GM18499 (cell line): ENCODE measurements around the gene EXOC3L1.

Source experiments
- ATAC-seq: cut with Tn5 transposase; IDR thresholded peaks from one replicate; pipeline ENCODE4 v1.9.1; 2021; ENCODE audit warnings: moderate number of reproducible peaks; ENCODE audit not compliant: insufficient read depth, unreplicated experiment

Gene EXOC3L1

GRCh38 chr16:67184453-67184994 is 5.4 kb downstream of the EXOC3L1 start:
- no peak for ATAC-seq

- peak; percentile 84 for ATAC-seq
Observed at GRCh38 chr16:67183627-67184452, 6.1 kb downstream of the EXOC3L1 start, which contains the start of gene MATCAP1. Gene MATCAP1, minus strand, starts transcription at chr16:67183963. Its CDS starts 3,353 bp downstream, at chr16:67180610.

DNA sequence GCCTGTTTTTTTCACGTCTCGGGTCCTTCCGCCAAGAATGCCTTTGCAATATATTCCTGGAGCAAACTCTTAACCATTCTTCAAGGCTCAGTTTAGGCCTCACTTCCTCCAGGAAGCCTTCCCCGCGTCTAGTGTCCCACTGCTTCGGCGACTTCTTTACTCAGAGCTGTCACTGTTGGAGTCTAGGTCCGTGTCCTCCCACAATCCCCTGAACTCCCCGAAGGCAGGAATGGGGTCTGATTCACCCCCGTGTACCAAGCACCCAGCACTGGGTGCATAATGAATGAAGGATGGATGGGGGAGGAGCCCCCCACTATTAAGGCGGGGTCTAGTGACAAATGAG is 6.7 kb downstream of the EXOC3L1 start:
- ATAC-seq: no peak

DNA sequence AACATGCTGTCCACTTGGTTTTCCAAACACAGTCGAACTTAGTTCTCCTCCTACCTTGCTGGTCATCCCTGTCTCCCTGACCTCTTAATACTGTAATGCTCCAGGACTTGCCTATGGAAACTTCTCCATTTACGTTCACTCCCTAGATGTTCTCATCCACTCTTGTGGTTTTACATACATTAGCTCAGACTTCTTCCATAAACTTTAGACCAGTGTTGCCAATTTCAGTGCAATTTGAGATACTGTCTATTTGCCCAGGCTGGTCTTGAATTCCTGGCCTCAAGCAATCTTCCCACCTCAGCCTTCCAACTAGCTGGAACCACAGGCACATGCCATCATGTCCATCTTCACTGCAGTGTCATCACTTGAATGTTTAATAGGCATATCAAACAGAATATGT is 7.6 kb downstream of the EXOC3L1 start:
- no peak for ATAC-seq

- ATAC-seq: no peak
Observed at GRCh38 chr16:67181346-67181745, 8.6 kb downstream of the EXOC3L1 start.

GRCh38 chr16:67180166-67180565 is 9.8 kb downstream of the EXOC3L1 start:
- ATAC-seq: no peak

GRCh38 chr16:67179421-67180080 is 10.4 kb downstream of the EXOC3L1 start:
- no peak for ATAC-seq

DNA sequence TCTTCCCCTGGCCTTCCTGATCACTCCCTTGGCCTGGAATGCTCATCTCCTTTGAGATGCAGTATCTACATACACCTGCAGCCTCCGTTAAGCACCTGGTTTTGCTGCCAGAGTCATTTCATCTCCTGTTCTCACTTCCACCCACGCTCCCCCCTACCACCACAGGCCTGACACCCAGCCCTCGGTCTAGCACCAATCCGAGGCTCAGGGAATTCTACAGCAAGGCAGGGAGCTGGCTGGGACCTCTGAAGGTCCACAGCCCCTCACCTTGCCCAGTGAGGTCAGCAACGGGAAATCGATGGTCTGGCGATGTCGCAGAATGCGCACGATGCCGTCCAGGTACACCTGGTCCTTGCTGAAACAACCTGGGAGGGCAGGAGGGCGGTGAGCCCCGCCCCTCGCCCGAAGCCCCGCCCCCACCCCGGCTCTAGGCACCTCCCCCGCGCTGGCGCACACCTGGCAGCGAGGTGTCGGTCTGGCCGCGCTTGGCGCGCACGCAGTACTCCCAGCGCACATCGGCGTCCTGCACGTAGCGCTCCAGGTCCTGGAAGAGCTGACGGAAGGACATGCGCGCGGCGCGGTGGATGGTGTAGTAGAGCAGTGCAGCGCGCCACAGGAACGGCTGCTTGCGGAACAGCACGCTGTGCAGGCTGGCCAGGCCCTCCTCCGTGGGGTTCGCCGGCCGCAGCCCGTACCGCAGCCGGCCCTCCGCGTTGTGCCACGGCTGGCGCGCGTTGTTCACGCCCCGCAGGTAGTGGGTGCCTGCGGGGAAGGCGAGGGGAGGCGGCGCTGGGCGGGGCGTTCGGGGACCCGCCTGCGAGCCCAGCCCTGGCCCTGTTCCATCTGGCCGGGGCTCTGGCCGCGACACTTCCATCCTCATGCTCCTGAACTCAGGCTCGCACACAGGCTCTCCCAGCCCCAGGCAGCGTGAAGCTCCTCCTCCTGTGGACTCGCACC is 11.9 kb downstream of the EXOC3L1 start:
- no peak for ATAC-seq

- ATAC-seq: no peak
Observed at GRCh38 chr16:67176662-67177061, 13.3 kb downstream of the EXOC3L1 start.

- no peak for ATAC-seq
Observed at GRCh38 chr16:67174706-67175231, 15.2 kb downstream of the EXOC3L1 start.

- ATAC-seq: no peak
Observed at GRCh38 chr16:67173808-67174705, 15.9 kb downstream of the EXOC3L1 start.

DNA sequence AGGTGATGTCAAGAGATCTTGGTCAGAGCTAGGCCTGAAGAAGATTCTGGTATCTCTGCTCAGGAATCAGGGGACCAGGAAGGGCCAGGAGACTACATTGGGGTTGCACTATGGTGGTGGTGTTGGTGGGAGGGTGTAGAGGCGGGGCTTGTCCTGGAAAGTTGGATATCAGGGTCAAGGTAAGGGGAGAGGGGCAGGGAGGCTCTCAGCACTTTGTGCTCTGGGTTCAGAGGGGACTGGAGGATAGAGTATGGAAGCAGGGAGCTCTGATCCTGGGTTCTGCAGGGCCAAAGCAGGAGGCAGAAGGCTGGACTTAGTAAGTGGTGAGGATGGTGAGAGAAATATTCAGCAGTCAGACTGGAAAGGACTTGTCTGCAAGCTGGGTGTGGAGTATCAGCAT is 16.6 kb downstream of the EXOC3L1 start:
- ATAC-seq: no peak

GRCh38 chr16:67170949-67171649 is 18.8 kb downstream of the EXOC3L1 start:
- no peak for ATAC-seq

GRCh38 chr16:67170168-67170948 is 19.6 kb downstream of the EXOC3L1 start, which contains the start of gene NOL3:
Gene NOL3, plus strand, starts transcription at chr16:67170538.
- ATAC-seq: no peak

DNA sequence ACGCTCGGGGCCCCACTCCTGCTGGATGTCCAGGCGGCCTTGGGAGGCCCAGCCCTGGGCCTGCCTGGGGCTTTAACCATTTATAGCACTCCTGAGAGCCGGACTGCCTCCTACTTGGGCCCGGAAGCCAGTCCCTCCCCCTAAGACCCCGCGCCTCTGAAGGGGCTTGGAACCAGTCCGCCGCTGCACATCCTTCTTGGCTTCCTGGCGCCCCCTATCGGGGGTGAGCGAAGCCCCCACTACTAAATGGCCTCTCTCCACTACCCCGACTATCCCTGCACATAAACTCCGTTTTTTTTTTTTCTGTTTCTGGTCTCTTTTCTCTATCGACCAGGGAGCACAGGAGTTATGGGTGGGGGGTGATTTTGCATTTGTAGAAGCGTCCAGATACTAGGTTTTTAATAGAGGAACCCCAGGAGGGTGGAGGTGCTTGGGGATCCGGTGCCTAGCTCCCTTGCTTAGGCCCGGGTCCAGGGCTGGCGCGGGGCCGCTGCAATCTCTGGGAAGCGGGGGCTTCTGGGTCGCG is 20.2 kb downstream of the EXOC3L1 start:
- ATAC-seq: no peak

DNA sequence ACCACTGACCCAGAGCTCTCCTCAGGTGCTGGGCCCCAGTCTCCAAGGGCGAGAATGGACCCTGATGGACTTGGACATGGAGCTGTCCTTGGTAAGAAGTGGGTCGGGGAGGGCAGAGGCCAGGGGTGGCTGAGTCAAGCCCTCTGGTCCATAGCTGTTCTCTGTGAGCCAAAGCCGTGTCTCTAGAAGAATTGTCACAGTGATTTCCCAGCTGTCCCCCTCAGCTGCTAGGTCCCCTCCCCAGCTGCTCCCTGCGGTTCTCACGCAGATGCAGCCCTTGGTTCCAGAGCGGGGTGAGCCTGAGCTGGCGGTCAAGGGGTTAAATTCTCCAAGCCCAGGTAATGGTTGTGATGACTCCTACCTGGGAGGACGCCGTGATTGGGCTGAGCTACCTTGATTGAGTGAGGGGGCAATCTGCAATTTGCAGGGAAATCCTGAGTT is 20.9 kb downstream of the EXOC3L1 start:
- ATAC-seq: no peak

- no peak for ATAC-seq
Observed at GRCh38 chr16:67167588-67167987, 22.3 kb downstream of the EXOC3L1 start.
